HepG2 (cell line): Measurements from ENCODE around the gene ST6GALNAC3. TPM values are rescaled to one million over a fixed set of nuclear protein-coding genes. Genes with fewer than 3 reads are reported as not detected.

Experiments
- ATAC-seq: fragments of 200-7000 bp; cut with Tn5 transposase; 3 replicates; pipeline ENCODE4 v1.9.1; 2020; ENCODE audit warnings: mild to moderate bottlenecking, moderate library complexity
- BruUV-seq: library from RNA; stranded (reverse); fragments of 400-500 nt; replicated peaks from 2 replicates; lab custom pipeline; 2021; lab: Mats Ljungman, UMichigan
- CTCF ChIA-PET: fragments of 300-600 bp; formaldehyde crosslinking; extraction: SDS; loops from one replicate; lab custom pipeline; 2021; ENCODE audit warnings: low total read pairs, inconsistent platforms, low intra/inter-chr PET ratio; lab: Yijun Ruan, JAX
- POLR2A ChIA-PET: fragments of 350-600 bp; sonication (Branson Sonifier 250); formaldehyde crosslinking; loops from one replicate; lab custom pipeline; 2020; ENCODE audit warnings: antibody characterized with exemption, inconsistent platforms; lab: Yijun Ruan, JAX
- DNase-seq: peaks from one replicate; pipeline ENCODE4 v3.0.0-alpha.2; 2015; ENCODE audit warnings: low spot score
- FAIRE-seq: peaks from 3 replicates; lab custom pipeline; 2011; peaks lifted over from hg19 to GRCh38; lab: Jason Lieb, UNC
- H2AFZ ChIP-seq: one replicate; pipeline ENCODE4 v1.6.1; 2011; ENCODE audit warnings: low read length, inconsistent platforms
- H3K27ac ChIP-seq: fragments of 300-600 bp; 3 replicates; pipeline ENCODE4 v1.8.0; 2011; ENCODE audit warnings: mixed run types, mild to moderate bottlenecking, mixed read lengths, low read length, inconsistent platforms; ENCODE audit not compliant: insufficient read depth; ENCODE audit errors: extremely low read length
- H3K27me3 ChIP-seq, 2 experiments: fragments of 200-600 bp in 1 of 2; 2 replicates in 1 of 2; 3 replicates in 1 of 2; pipeline versions ENCODE4 v1.6.0 to v1.8.0; 2011; ENCODE audit warnings: low read length in 2 of 2, mild to moderate bottlenecking in 2 of 2, moderate library complexity in 2 of 2, inconsistent platforms in 1 of 2; ENCODE audit not compliant: insufficient read depth in 2 of 2, control insufficient read depth in 1 of 2
- H3K36me3 ChIP-seq, 2 experiments: fragments of 200-600 bp in 1 of 2; replicated peaks in 1 of 2; 2 replicates in 1 of 2; 3 replicates in 1 of 2; pipeline versions ENCODE4 v1.5.1 to v1.8.0; 2011; ENCODE audit warnings: low read length in 2 of 2, inconsistent platforms in 1 of 2; ENCODE audit not compliant: insufficient read depth in 2 of 2, control insufficient read depth in 1 of 2
- H3K4me1 ChIP-seq: 2 replicates; pipeline ENCODE4 v1.5.1; 2012; ENCODE audit warnings: low read length, inconsistent platforms; ENCODE audit not compliant: insufficient read depth
- H3K4me2 ChIP-seq: 2 replicates; pipeline ENCODE4 v1.6.0; 2011; ENCODE audit warnings: low read depth, low read length, inconsistent platforms
- H3K4me3 ChIP-seq, 3 experiments: fragments of 200-600 bp in 1 of 3; sonication (generic), shearing (Covaris generic) in 1 of 3; replicated peaks in 1 of 3; 2 replicates each; pipeline ENCODE4 v1.5.1; 2011 to 2016; ENCODE audit warnings: low read length in 3 of 3, inconsistent platforms in 2 of 3, low read depth in 2 of 3, mild to moderate bottlenecking in 2 of 3, control low read depth in 1 of 3, mixed read lengths in 1 of 3; ENCODE audit not compliant: insufficient read depth in 1 of 3
- H3K79me2 ChIP-seq: one replicate; pipeline ENCODE4 v1.6.1; 2011; ENCODE audit warnings: low read length, inconsistent platforms; ENCODE audit not compliant: insufficient read depth
- H3K9ac ChIP-seq: 2 replicates; pipeline ENCODE4 v1.6.0; 2011; ENCODE audit warnings: mild to moderate bottlenecking, low read depth, low read length, inconsistent platforms; ENCODE audit not compliant: insufficient read depth
- H3K9me3 ChIP-seq: 2 replicates; pipeline ENCODE4 v1.5.1; 2012; ENCODE audit warnings: mild to moderate bottlenecking, low read length
- H4K20me1 ChIP-seq: 2 replicates; pipeline ENCODE4 v1.6.0; 2011; ENCODE audit warnings: inconsistent platforms, mild to moderate bottlenecking, low read length, moderate library complexity; ENCODE audit not compliant: insufficient read depth
- ELF3 ChIP-seq: IDR thresholded peaks from 2 replicates; pipeline ENCODE4 v1.6.1; 2016; ENCODE audit warnings: missing genetic modification reagents, missing compliant biosample characterization
- MBNL3 ChIP-seq: fragments of 250-450 bp; sonication (Bioruptor Pico); conservative IDR thresholded peaks from 2 replicates; pipeline ENCODE4 v1.8.0; 2022; ENCODE audit warnings: mild to moderate bottlenecking, inconsistent platforms
- RELA ChIP-seq: sonication (generic); formaldehyde crosslinking; IDR thresholded peaks from 2 replicates; pipeline ENCODE4 v1.4.0; 2020; ENCODE audit warnings: missing genetic modification reagents
- ZNF18 ChIP-seq: sonication (generic); formaldehyde crosslinking; IDR thresholded peaks from 2 replicates; pipeline ENCODE4 v1.8.0; 2022; ENCODE audit warnings: mild to moderate bottlenecking, missing genetic modification reagents; ENCODE audit not compliant: insufficient replicate concordance
- ZNF264 ChIP-seq: sonication (generic); formaldehyde crosslinking; IDR thresholded peaks from 2 replicates; pipeline ENCODE4 v1.4.0; 2020; ENCODE audit warnings: missing genetic modification reagents
- ZNF337 ChIP-seq: sonication (generic); formaldehyde crosslinking; IDR thresholded peaks from 2 replicates; pipeline ENCODE4 v1.5.1; 2020; ENCODE audit warnings: missing genetic modification reagents, low read depth, mild to moderate bottlenecking, borderline replicate concordance
- WGBS: methylation state at CpG from one replicate; pipeline ENCODE4 v1.1.6; 2017; ENCODE audit warnings: low lambda C conversion rate; 5-methylcytosine and 5-hydroxymethylcytosine counted together
- in situ Hi-C: cut with HindIII; loops from 2 replicates; pipeline ENCODE4 v1.10.0; 2017; ENCODE audit warnings: low pct_unique_long_range_greater_than_20kb; ENCODE audit not compliant: extremely low pct_ligation_motif_present
- intact Hi-C: fragments of 100-400 bp; cut with micrococcal nuclease; formaldehyde crosslinking; loops from one replicate; pipeline ENCODE4 v1.10.0; 2022; ENCODE audit not compliant: unreplicated experiment
- polyA plus RNA-seq, 8 experiments: library from polyadenylated mRNA; depleted of rRNA in 3 of 8; stranded (reverse) in 7 of 8; unstranded in 1 of 8; fragments of >200 nt; fragmentation: Illumina TruSeq in 4 of 8; extraction: Trizol in 4 of 8; gene quantifications; 2 replicates each; pipeline versions ENCODE4 v1.2.1 to v1.2.3, GENCODE V29; 2011 to 2016; ENCODE audit warnings: low read depth in 4 of 8, missing spikeins in 1 of 8, mixed read lengths in 1 of 8; ENCODE audit not compliant: insufficient read depth in 1 of 8
- total RNA-seq, 5 experiments: library from RNA; depleted of rRNA; stranded (reverse); fragments of >200 nt; fragmentation: Illumina TruSeq; extraction: Trizol; gene quantifications; 2 replicates each; pipeline ENCODE4 v1.2.3, GENCODE V29; 2016; ENCODE audit warnings: low read depth in 1 of 5
- TF ChIP-seq, protein P1 (sequence below): IDR thresholded peaks from 2 replicates; pipeline ENCODE4 v1.6.1; 2016; ENCODE audit warnings: low read depth, control low read depth
- TF ChIP-seq, protein P2 (sequence below): fragments of 450-650 bp; IDR thresholded peaks from 2 replicates; pipeline ENCODE4 v1.6.1; 2016

The ST6GALNAC3 gene
- total and polyA plus RNA-seq, 2 of the 13 experiments (the other 11 are each of a cell fraction or from before 2014, with no cell fraction given) = not detected

- no peaks in the 10 kb centered on the region for H3K79me2 ChIP-seq
These were observed 27.0 kb downstream of the ST6GALNAC3 start for GRCh38 chr1:76101548-76101947.

More at GRCh38 chr1:76101548-76101947, 27.0 kb downstream of the ST6GALNAC3 start:
- H3K27ac ChIP-seq = no peak overlapping the region
- CTCF ChIA-PET = no interaction called here
- WGBS = 10% methylated on average over 4 of the region's 4 CpGs
- H3K9me3 ChIP-seq = no peaks in the 10 kb centered on the region
- in situ Hi-C loops = no loop called here
- H3K4me1 ChIP-seq = no peaks in the 10 kb centered on the region
- H3K27me3 ChIP-seq = no peaks in the 10 kb centered on the region
- ATAC-seq (no peak), FAIRE-seq (no peak), DNase-seq (no peak)
- intact Hi-C loops = no loop called here
- no peak overlapping the region for H3K4me3 ChIP-seq
- H4K20me1 ChIP-seq = no peaks in the 10 kb centered on the region
- no peak overlapping the region for H2AFZ ChIP-seq
- TF ChIP-seq, protein P1, sequence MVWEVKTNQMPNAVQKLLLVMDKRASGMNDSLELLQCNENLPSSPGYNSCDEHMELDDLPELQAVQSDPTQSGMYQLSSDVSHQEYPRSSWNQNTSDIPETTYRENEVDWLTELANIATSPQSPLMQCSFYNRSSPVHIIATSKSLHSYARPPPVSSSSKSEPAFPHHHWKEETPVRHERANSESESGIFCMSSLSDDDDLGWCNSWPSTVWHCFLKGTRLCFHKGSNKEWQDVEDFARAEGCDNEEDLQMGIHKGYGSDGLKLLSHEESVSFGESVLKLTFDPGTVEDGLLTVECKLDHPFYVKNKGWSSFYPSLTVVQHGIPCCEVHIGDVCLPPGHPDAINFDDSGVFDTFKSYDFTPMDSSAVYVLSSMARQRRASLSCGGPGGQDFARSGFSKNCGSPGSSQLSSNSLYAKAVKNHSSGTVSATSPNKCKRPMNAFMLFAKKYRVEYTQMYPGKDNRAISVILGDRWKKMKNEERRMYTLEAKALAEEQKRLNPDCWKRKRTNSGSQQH = no peak
- TF ChIP-seq, protein P2, sequence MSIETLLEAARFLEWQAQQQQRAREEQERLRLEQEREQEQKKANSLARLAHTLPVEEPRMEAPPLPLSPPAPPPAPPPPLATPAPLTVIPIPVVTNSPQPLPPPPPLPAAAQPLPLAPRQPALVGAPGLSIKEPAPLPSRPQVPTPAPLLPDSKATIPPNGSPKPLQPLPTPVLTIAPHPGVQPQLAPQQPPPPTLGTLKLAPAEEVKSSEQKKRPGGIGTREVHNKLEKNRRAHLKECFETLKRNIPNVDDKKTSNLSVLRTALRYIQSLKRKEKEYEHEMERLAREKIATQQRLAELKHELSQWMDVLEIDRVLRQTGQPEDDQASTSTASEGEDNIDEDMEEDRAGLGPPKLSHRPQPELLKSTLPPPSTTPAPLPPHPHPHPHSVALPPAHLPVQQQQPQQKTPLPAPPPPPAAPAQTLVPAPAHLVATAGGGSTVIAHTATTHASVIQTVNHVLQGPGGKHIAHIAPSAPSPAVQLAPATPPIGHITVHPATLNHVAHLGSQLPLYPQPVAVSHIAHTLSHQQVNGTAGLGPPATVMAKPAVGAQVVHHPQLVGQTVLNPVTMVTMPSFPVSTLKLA = no peak
- TF ChIP-seq RELA (CRISPR knock-in tag) (no peak), ELF3 (CRISPR knock-in tag) (no peak), ZNF18 (no peak), MBNL3 (CRISPR knock-in tag) (no peak), ZNF264 (CRISPR knock-in tag) (no peak), ZNF337 (CRISPR knock-in tag) (no peak)
- H3K4me2 ChIP-seq = no peak overlapping the region
- H3K9ac ChIP-seq = no peak overlapping the region
- no TSS peak for BruUV-seq
- H3K36me3 ChIP-seq = no peaks in the 10 kb centered on the region
- POLR2A ChIA-PET = no interaction called here
